ENCODE results near the gene PPP1CA.
A peak's percentile ranks its signal among the peaks of the same experiment; 100 is the strongest.

The PPP1CA gene

GRCh38 chr11:67378544-67378943 is 23.1 kb downstream of the PPP1CA start:
- TF ChIP-seq SPI1 (IDR thresholded peaks at IDR 0.05; ENCODE audit: borderline replicate concordance, low read depth) (no peak), GABPA (IDR thresholded peaks at IDR 0.05; ENCODE audit: low read depth) (no peak), POLR2AphosphoS5 (IDR thresholded peaks at IDR 0.05; ENCODE audit: low read depth) (no peak), REST (IDR thresholded peaks at IDR 0.05; ENCODE audit: insufficient replicate concordance, low read depth) (no peak)
- TF ChIP-seq, protein P1, sequence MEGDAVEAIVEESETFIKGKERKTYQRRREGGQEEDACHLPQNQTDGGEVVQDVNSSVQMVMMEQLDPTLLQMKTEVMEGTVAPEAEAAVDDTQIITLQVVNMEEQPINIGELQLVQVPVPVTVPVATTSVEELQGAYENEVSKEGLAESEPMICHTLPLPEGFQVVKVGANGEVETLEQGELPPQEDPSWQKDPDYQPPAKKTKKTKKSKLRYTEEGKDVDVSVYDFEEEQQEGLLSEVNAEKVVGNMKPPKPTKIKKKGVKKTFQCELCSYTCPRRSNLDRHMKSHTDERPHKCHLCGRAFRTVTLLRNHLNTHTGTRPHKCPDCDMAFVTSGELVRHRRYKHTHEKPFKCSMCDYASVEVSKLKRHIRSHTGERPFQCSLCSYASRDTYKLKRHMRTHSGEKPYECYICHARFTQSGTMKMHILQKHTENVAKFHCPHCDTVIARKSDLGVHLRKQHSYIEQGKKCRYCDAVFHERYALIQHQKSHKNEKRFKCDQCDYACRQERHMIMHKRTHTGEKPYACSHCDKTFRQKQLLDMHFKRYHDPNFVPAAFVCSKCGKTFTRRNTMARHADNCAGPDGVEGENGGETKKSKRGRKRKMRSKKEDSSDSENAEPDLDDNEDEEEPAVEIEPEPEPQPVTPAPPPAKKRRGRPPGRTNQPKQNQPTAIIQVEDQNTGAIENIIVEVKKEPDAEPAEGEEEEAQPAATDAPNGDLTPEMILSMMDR (IDR thresholded peaks at IDR 0.05; ENCODE audit: insufficient read depth, low read length), result no peak
- no peak for DNase-seq (ENCODE audit: low read depth in 1 of 2, low spot score in 1 of 2)
- no peaks in the 10 kb centered on the region for H3K27me3 ChIP-seq (ENCODE audit: insufficient read depth, poor library complexity, severe bottlenecking)
- H3K4me3 ChIP-seq (replicated peaks; ENCODE audit: insufficient read depth, low read length), result no peak overlapping the region
- H3K27ac ChIP-seq (replicated peaks), result peak overlapping the region; percentile 26; the same call in 1 of the 2 replicates

DNA sequence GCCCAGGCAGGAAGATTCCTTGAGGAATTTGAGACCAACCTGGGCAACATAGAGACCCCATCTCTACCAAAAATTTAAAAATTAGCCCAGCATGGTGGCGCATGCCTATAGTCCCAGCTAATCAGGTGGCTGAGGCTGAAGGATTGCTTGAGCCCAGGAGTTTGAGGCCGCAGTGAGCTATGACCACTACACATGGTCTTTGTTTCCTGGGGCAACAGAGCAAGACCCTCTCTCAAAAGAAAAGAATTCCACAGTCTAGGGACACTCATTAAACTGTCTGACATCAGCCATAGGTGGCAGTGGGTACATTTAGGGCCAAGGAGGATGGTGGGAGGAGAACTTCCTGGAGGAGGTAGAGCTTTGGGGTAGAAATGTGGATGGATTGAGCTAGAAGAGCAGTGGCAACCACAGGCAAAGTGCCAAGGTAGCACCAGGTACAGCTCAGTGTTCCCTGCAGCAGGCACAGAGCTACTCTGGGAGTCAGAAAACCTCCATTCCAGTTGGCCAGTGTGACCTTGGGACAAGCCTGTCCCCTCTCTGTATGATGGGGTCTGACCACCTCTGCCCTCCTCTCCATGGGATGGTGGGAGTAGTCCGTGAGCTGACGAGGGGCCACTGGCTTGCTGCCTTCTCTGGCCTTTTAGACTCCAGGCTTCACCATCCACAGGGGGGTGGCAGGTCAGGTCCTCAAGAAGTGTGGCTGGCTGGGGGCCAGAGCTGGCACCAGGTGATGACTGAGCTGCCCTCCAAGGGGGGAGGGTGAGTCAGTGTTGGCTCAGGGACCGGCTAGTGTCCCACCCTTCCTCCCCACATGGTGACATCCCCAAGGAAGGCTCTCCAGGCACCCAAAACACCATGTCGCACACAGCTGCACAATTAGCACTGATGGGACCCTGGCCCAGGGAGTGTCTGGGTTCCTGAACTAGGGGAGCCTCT is 24.5 kb downstream of the PPP1CA start:
- DNase-seq (ENCODE audit: low read depth in 1 of 2, low spot score in 1 of 2), result no peak
- Histone ChIP-seq H3K4me3 (replicated peaks; ENCODE audit: insufficient read depth, low read length) (no peak overlapping the region), H3K27me3 (ENCODE audit: insufficient read depth, poor library complexity, severe bottlenecking) (no peaks in the 10 kb centered on the region), H3K27ac (replicated peaks) (no peak overlapping the region)
- TF ChIP-seq SPI1 (IDR thresholded peaks at IDR 0.05; ENCODE audit: borderline replicate concordance, low read depth), result no peak
- no peak for TF ChIP-seq GABPA (IDR thresholded peaks at IDR 0.05; ENCODE audit: low read depth)
- TF ChIP-seq POLR2AphosphoS5 (IDR thresholded peaks at IDR 0.05; ENCODE audit: low read depth), result no peak
- TF ChIP-seq, protein P1 (IDR thresholded peaks at IDR 0.05; ENCODE audit: insufficient read depth, low read length), result no peak
- TF ChIP-seq REST (IDR thresholded peaks at IDR 0.05; ENCODE audit: insufficient replicate concordance, low read depth), result no peak

- no peak overlapping the region for H3K4me3 ChIP-seq (replicated peaks; ENCODE audit: insufficient read depth, low read length)
- H3K27me3 ChIP-seq (ENCODE audit: insufficient read depth, poor library complexity, severe bottlenecking), result no peaks in the 10 kb centered on the region
- H3K27ac ChIP-seq (replicated peaks), result no peak overlapping the region
- TF ChIP-seq, protein P1 (IDR thresholded peaks at IDR 0.05; ENCODE audit: insufficient read depth, low read length), result no peak
- TF ChIP-seq REST (IDR thresholded peaks at IDR 0.05; ENCODE audit: insufficient replicate concordance, low read depth) (no peak), POLR2AphosphoS5 (IDR thresholded peaks at IDR 0.05; ENCODE audit: low read depth) (no peak), SPI1 (IDR thresholded peaks at IDR 0.05; ENCODE audit: borderline replicate concordance, low read depth) (no peak), GABPA (IDR thresholded peaks at IDR 0.05; ENCODE audit: low read depth) (no peak)
- DNase-seq (ENCODE audit: low read depth in 1 of 2, low spot score in 1 of 2), result no peak
Measured at GRCh38 chr11:67376063-67376820, 25.4 kb downstream of the PPP1CA start.
